ENCODE measurements around the gene CACNA1S. TPM values are rescaled to one million over a fixed set of nuclear protein-coding genes. Genes with fewer than 3 reads are reported as not detected.

Gene CACNA1S
- polyA plus RNA-seq, 10 donors, result 21.3 to 56.2 (median 40.1) TPM

- no peak for DNase-seq
Measured at GRCh38 chr1:201015551-201016091, 96.6 kb downstream of the CACNA1S start.

- DNase-seq, result no peak
Measured at GRCh38 chr1:201014816-201015200, 97.4 kb downstream of the CACNA1S start.

GRCh38 chr1:201013991-201014815, 98.0 kb downstream of the CACNA1S start:
- peak in 1 of 3 donors; percentile 61 for DNase-seq

GRCh38 chr1:201013031-201013485, 99.2 kb downstream of the CACNA1S start:
- no peak for DNase-seq

GRCh38 chr1:201011616-201012015, 100.6 kb downstream of the CACNA1S start:
- no peak for DNase-seq

- no peak for DNase-seq
Measured at GRCh38 chr1:201009962-201010645, 102.1 kb downstream of the CACNA1S start.

- DNase-seq, result no peak
Measured at GRCh38 chr1:201008666-201009360, 103.4 kb downstream of the CACNA1S start.

GRCh38 chr1:201007481-201007880, 104.7 kb downstream of the CACNA1S start:
- no peak for DNase-seq

- DNase-seq, result no peak
Measured at GRCh38 chr1:201006450-201006849, 105.8 kb downstream of the CACNA1S start.

GRCh38 chr1:201004732-201005131, 107.5 kb downstream of the CACNA1S start:
- DNase-seq, result no peak

GRCh38 chr1:201004154-201004553, 108.1 kb downstream of the CACNA1S start:
- no peak for DNase-seq

GRCh38 chr1:201002510-201002909, 109.7 kb downstream of the CACNA1S start:
- DNase-seq, result no peak

GRCh38 chr1:201001962-201002361, 110.3 kb downstream of the CACNA1S start:
- no peak for DNase-seq

GRCh38 chr1:201000391-201000790, 111.8 kb downstream of the CACNA1S start:
- DNase-seq, result no peak

- DNase-seq, result no peak
Measured at GRCh38 chr1:200999667-201000066, 112.6 kb downstream of the CACNA1S start.

- no peak for DNase-seq
Measured at GRCh38 chr1:200998323-200998722, 113.9 kb downstream of the CACNA1S start.

- DNase-seq, result no peak
Measured at GRCh38 chr1:200992382-200993048, 119.7 kb downstream of the CACNA1S start.

GRCh38 chr1:200991097-200991614, 121.1 kb downstream of the CACNA1S start:
- DNase-seq, result peak in 2 of 3 donors; percentile 53 to 80

- DNase-seq, result no peak
Measured at GRCh38 chr1:200990114-200990513, 122.1 kb downstream of the CACNA1S start.
